ENCODE data around the gene TEX2.

Gene TEX2

DNA sequence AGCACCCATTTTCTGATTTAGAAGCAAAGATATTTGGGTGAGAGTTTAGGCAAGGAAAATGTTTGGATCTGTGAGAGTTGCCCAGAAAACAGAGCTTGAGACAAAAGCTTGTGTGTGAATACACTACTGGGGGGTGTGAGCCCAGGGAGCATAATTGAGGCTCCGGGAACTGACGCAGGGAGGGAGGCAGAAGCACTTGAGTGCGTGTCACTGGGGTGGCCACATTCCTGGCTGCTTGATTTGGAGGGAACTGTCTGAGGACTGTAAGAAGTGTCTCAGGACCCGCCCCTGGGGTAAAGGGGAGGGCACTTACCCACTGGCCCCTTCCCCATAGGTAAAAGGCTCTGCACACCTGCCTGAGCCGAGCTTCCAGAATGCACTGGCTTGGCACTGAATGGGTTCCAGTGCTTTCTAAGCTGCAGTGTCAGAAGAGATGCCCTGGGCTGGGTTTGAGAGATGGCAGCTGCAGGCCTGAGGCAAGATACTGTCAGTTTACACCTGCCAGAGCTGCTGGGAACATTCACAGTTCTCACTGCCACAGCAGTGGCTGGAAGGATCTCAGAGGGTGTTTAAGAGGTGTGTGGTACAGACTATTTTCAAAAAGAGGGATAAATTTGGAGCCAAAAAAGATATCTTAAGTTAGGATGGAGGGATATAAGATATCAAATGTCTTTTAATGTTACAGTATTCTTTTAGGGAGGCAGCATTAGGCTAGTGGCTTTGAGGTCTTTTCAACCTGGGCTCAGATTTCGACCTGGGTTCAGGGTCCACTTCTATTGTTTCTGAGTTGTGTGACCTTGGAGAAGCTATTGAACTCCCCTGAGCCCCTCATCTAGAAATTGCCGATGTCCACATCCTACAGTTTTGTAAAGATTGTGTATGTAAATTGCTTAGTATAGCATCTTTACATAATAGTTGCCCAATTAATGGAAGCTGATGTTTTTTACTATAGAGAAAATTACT is 6.9 kb upstream of the TEX2 start:
- DNase-seq = peak; percentile 18

DNA sequence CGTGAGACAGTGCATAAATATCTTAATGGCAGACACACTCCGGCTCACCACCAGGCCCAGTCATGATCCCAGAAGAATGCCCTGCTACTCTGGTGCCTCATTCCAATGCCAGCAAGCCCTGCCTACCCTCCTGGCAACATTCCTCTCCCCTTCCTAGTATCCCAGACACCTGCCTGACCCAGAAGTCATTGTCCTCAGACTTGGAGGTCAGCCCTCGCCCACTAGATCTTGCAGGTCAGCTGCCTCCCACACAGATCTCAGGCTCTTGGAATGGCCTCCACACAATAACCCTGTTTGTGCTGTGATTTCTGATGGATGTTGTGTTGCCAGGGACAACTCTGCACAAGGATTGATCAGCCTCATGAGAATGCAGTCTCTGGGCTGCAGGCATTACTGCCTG is 1.8 kb upstream of the TEX2 start:
- no peak for DNase-seq

DNA sequence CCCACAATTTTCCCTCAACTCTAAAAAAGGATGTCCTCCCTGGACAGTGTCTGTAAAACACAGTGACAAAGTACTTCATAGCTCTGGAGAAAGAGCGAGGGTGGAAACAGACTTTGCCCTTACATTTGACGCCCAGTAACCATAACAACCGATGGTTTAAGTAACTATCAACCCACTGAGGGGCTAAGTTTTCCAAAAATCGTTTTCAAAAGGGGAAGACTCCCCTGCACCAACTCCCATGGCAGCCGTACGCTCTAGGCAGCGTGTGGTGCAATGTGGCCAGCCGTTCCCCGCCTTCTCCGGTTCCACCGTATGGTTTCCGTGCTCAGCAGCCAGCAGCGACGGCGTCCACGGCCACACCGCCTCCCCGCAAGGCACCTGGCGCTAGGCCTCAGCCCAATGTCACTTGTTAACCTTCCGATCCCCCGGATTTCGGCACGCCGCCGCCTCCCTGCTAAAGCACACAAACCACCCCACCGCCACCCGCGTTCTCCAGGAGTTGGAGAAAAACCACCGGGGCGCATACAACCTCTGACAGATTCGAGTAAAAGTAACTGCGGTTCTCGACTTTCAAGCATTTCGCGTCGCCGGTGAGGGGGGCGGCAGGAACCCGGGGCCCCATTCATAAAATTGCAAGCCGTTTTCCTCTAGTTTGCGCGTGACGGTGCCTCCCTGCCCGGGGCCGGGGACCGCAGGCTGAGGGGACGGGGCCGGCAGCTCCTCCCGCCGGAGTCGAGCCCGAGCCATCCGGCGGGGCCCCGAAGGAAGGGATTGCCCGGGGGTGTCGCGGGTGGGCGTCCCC is 661 bp downstream of the TEX2 start:
- DNase-seq = peak; percentile 65

DNA sequence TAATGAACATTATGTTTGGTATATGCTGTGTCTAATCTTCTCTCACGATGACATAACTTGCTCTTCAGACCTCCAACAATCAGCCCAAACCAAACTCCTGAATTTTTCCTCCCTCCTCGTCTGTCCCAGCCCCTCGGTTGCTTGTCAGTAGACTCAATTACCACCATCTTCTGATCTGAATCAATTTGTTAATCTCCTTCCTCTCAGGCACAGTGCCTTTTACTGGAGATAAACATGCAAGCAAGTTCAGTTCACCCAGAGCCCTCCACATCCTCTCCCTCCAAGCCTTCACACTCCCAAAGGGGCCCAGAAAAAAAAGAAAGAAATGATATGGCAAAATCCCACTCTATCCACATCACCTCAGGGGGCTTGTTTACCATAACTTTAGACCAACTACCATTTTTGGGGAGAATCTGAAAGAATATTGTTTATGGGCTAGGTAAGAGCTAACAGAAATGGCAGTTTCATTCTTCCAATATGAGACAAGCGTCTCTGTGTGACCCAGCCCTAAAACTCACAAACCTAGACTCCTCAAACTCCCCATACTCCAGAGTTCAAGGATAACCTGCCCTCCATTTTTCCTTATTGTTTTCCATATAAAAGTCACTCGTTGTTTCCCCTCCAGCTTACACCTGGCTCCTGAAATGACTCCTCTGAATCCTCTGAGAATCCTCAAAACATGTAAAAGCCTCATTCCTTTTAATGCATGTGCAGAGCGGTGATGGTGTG is 1.5 kb downstream of the TEX2 start:
- no peak for DNase-seq

DNA sequence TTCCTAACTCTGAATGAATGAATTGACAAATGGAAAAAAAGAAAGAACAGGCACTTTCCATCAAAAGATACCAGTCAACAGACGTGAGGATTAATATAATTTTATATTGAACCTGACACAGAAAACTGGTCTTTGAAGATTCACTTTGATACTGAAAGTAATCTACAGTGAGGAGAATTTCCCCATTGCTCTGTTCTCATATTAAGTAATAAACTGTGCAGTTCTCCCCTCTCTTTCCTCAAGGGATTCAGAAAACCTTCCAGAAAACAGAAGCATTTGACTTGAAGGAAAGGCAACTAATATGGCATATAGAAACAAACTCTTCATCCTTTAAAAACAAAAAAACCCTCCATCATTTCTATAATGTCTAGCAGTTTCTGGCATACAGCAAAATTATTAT is 2.2 kb downstream of the TEX2 start:
- no peak for DNase-seq

DNA sequence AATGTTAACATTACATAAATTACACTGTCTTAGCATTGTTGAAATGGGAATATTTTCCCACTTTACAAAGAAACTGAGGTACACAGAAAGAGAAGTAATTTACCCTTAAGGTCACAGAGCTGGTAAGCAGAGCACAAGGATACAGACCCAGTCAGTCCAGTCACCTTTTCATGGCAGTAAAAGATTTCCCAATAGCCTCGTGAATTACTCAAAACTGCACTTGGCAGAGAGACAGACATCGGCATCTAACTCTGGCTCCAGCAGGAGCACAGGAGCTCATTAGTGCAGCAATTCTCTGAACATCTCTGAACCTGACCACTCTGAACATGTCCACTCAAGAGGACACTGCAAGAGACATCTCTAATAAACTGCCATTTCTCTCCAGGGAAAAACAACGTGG is 3.1 kb downstream of the TEX2 start:
- DNase-seq = no peak

DNA sequence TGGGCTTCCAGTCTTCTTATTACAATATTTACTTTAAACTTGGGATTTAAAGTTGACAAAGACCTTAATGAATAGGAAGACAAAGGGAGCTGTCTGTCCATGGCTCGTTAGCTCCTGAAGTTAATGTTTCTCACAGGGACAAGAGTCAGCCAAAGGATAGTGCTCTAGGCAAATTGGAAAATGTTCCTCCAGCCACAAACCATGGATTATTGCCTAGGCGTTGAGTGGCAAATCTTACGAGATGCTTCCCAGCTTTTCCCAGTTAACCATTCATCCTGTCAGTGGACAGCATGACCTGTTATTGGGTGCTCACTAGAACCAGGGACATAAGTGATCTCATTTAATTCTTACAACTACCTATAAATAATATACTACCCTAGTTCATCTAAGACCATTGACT is 3.6 kb downstream of the TEX2 start:
- no peak for DNase-seq

DNA sequence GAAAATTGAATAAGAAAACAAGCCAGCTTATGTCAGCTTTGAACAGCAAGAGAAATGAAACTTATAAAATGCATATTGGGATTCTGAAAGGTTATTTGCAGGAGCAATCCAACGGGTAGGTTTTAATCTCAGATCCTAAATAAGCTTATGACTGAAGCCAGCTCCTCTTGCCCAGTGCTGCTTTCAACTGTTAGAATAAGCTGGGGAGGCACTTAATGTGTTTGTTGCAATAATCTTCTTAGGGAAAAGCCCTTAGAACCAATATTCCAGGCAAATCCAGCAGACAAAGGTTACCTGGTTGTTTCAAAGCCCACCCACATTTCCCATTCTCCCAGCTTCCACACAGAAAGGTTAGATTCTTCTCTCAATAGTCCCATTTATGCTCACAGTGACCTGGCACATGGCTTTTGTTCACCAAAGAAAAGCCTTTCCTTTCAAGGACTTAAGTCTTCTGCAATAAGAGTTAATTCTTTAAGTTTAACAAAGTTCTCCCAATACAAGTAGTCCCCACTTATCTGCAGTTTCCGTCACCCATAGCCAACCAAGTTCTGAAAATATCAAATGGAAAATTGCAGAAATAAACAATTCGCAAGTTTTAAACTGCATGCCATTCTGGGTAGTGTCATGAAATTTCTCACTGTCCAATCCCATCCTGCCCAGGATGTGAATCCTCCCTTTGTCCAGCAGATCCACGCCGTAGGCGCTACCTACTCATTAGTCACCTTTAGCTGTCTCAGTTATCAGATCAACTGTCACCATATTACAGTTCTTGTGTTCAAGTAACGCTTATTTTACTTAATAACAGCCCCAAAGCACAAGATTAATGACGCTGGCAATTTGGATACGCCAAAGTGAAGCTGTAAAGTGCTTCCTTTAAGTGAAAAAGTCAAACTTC is 5.9 kb downstream of the TEX2 start:
- no peak for DNase-seq

DNA sequence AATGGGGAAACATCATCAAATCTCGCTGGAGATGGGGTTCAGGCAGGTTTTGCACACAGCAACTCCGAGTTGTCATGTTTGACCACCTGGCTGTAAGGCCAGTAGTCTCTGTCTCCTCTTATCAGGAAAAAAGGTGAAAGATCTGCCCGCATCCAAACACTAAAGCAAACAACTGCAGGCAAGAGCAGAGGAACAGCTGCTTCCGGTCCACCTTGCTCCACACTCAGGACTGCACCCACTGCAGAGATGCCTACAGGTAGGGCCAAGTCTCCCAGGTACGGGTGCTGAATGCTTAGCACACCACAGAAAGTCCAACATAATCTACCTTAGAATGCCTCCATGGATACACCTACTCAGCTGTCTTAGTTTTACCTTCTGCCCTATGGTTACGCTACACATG is 7.3 kb downstream of the TEX2 start:
- no peak for DNase-seq

DNA sequence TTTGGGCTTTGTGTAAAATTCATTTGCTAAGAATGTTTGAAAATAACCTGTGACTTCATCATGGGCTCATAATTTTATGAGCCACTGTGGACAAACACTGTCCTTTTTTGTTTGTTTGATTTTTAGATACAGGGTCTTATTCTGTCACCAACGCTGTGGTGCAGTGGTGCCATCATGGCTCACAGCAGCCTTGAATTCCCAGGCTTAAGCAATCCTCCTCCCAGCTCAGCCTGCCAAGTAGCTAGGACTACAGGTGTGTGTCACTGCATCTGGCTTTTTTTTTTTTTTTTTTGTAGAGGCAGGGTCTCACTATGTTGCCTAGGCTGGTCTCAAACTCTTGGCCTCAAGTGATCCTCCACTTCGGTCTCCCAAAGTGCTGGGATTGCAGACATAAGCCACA is 8.3 kb downstream of the TEX2 start:
- no peak for DNase-seq

DNA sequence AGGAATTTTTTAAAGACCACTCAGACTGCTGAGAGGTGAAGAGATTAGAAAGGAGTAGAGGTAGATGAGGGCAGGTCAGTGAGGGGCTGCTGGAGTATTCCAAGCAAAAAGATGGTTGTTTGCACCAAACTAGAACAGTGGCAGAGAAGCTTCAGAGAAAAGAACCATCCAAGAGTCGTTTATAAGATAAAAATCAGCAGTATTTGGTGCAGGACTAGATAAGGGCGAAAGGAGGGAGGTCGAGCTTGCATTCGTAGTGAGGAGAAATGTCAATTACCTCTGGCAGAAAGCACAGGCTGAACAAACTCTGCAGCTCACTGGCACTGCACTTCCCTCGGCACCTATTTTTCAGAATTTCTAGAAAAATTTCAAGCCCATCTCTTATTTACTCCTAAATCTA is 9.6 kb downstream of the TEX2 start:
- no peak for DNase-seq

DNA sequence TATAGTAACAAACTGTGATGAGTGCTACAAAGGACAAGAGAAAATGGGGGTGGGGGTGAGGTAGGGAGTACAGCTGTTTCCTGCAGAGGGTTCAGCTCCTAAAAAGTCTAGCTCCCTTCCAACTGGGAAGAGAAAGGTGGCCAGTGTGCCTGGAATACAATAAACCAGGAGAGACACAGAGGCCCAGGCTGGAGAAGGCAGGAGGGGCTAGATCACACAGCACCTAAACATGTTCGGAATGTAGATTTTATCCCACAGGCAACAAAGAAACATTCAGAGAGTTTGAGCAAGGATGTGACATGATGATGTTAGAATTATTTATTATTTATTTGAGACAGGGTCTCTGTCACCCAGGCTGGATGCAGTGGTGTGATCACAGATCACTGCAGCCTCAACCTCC is 10.2 kb downstream of the TEX2 start:
- no peak for DNase-seq

DNA sequence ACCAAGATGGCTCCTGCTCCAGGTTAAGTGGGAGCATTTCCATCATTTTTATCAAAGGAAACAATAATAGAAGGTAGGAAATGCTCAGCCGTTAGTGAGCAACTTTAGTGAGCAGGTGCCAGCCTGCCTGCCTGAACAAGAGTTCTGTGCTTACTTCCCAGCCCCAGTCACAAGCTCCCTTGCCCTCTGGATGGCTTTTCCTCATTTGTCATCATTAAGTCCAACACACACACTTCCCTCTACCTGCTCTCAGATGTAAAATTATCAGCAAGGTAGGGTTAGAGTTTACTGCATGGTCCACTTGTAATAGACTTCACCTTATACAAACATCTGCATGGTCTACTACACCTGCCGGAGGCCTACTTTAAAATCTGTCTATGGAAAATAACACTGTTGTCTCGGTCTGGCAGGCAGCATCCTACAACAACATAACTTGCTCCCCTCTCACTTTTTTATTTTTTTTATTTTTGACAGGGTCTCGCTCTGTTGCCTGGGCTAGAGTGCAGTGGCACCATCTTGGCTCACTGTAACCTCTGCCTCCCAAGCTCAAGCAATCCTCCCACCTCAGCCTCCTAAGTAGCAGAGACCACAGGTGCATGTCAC is 12.7 kb downstream of the TEX2 start:
- no peak for DNase-seq

DNA sequence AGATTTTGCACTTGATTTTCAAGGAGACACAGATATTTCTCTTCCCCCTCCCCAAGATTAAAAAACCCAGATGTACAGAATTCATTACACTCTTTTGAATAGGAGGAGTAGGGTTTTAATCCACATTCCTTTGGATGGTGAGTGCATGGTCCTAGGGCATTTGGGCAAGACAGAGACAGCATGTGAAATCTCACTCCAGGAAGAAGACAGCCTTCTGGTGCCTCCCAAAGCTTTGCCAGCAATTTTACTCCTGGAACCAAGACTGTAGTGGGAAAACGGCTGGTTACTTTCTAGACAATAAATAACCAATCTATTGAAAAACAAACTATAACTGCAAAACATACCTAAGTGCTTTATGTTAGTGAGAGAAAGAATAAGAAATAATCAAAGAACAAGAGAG is 15.2 kb downstream of the TEX2 start:
- no peak for DNase-seq

DNA sequence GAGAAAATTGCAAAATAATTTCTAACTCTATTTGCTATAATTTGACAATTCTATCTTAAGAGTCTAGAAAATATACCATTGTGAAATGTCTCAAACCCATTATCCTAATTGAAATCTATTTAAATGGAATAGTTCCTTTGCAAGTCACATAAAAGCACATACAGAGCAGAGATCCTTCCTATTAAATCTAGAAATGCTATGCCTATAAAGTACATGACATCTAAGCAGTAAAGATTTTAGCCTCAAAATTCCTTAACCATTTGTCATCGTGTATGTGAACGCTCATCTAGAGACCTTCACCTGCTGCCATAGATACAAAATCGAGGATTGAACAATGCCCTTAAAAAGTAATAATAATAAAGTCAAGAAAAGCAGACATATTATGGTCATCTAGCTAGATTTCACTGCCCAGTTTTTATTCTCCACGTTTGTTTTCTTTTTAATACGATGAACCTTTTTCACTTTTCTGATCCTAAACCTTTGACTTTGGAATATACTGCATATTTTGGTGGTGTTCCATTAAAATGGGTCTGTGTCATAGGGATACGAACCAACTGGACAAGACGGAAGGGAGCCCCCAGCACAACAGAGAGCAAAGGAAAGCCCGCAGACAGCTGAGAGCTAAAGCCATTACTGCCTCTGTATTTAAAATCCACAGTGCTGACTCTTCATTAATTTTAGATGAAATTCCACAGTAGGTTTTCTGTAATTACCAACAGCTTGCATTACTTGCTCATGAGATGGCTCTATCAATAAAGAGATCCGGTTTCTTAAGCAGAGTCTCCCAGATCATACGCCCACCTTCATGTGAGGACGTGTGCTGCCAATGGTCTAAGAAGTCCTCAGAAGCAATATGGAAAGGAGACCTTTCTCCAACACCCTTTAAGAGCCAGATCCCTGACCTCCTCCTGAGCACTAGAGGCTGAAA is 17.6 kb downstream of the TEX2 start:
- DNase-seq = no peak

DNA sequence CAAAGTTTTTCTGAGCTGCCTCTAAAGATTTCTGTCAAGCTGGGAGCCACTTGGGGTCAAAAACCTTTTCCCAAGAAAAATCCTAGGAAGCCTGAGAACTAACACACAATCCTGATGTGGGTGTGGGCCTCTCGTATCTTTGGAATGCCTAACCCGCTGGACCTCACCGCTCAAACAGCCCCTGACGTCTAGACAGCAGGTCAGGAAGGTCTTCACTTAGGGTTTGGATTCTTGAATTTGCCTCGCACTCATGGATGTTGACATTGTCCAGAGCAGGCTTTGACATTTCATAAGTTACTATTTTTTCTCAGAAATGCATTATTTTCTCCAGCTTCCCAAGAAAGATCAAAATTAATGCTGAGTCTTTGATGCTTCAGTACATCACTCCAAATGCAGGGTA is 18.9 kb downstream of the TEX2 start:
- DNase-seq = no peak

DNA sequence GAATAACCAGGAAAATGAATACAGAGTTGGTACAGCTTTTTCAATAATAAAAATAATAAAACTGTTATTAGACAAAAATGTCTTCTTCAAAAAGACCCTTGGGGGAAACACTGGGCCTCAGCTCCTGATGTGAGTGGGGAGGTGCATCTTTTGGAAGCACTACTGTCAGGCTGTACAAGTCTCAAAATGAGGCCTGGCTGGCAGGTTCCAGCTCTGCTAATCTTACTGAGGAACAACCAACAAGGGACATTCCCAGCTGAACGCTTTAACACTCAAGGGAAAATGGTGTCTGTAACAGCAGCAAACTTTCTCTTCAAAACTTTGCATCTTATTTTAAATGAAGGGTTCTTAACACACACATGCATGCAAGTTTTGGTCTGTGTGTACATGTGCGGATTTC is 19.7 kb downstream of the TEX2 start:
- DNase-seq = no peak

DNA sequence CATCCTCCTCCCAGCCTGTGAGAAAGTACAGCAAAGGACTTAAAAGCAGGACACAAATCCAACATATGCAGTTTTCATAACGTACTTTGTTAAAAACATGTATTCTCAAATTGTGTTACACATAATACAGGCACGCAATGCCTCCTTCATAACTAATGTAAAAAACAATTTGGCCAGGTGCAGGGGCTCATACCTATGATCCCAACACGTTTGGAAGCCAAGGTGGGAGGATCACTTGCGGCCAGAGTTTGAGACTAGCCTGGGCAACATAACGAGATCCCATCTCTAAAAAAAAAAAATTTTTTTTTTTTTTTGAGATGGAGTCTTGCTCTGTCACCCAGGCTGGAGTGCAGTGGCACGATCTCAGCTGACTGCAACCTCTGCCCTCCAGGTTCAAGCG is 20.4 kb downstream of the TEX2 start:
- DNase-seq = no peak

DNA sequence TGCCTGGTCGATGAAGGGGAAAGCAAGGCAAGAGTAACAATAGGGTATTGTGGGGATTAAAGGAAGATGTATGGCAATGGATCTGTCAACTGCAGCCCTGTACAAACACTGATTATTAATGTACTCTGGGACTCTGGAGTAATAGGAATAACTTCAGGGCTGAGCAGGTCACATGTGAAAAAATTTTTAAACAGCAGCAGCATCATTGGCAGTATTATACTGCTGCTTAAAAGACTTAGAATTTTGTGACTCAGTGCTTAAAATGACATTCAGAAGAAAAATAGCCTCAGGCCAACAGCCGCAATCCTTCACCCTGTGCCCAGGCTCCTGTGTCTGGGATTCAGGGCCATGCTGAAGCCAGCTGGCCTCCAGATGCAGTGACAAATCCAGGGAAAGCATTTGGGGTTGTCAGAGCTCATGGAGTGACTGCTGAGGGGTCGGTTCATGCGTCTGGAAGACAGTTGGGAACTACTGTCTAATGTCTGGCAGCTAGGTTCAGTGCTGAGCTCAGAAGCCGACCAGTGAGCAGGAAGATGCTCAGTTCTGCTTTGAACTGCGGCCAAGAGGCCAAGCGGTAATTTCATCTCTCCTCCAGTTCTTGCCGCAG is 22.2 kb downstream of the TEX2 start:
- no peak for DNase-seq

DNA sequence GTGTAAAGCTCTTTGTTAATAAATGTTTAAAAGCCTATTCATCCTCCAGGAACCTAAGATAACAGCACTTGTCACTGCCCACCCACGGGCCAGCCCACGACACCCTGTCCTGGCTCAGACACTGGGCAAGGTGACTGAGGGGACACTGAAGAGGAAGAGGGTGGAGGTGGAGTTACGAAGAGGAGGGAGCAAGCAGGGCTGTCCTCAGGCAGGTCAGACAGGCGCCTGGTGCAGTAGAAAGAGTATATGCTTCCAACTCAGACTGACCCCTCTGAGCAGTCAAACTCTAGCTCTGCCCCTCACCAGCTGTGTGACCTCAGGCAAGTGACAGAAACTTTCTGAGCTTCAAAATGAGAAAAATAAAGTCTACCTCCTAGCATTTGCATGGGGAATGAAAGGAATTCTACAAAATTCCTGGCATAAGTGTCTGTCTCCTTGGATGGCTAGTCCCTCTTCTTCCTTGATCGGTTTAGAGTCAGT is 22.8 kb downstream of the TEX2 start:
- DNase-seq = no peak

All from RPMI8226 (cell line).